A549 (cell line): ENCODE data around the gene KCTD5.

Source experiments
- CBX2 ChIP-seq: fragments of 200-600 bp; sonication (generic); IDR thresholded peaks from 2 replicates; pipeline ENCODE4 v1.6.1; 2016; ENCODE audit warnings: low read depth, mild to moderate bottlenecking, borderline replicate concordance
- CHD2 ChIP-seq: fragments of 150-350 bp; IDR thresholded peaks from 2 replicates; pipeline ENCODE4 v1.6.1; 2014; ENCODE audit warnings: low read length; ENCODE audit not compliant: partially characterized antibody
- GATA3 ChIP-seq: IDR thresholded peaks from 2 replicates; pipeline ENCODE4 v1.6.1; 2012; ENCODE audit warnings: borderline replicate concordance
- MAFK ChIP-seq: fragments of 450-650 bp; IDR thresholded peaks from 2 replicates; pipeline ENCODE4 v1.6.1; 2014; ENCODE audit not compliant: partially characterized antibody
- POLR2AphosphoS2 ChIP-seq: conservative IDR thresholded peaks from 2 replicates; pipeline ENCODE4 v1.6.1; 2012; ENCODE audit warnings: low read length, improper control_type of control experiment, inconsistent platforms
- TF ChIP-seq, protein P1 (sequence below): fragments of >200 bp; sonication (Bioruptor Twin); formaldehyde crosslinking; IDR thresholded peaks from 3 replicates; pipeline ENCODE4 v1.5.1; 2016

DNA sequence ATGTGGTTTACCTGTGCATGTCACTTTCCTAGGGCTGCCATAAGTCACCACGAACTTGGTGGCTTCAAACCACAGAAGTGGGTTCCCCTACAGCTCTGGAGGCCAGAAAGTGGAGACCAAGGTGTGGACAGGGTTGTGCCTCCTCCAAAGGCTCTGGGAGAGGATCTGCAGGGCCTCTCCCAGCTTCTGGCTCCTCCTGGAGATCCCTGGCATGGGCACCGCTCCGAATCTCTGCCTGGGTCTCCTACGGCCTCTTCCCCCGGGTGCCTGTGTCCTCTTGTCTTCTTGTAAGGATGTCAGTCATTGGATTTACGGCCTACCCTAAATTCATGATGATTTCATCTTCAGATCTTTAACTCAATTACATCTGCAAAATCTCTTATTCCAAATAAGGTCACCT, 67.6 kb downstream of the KCTD5 start:
- TF ChIP-seq, protein P1, sequence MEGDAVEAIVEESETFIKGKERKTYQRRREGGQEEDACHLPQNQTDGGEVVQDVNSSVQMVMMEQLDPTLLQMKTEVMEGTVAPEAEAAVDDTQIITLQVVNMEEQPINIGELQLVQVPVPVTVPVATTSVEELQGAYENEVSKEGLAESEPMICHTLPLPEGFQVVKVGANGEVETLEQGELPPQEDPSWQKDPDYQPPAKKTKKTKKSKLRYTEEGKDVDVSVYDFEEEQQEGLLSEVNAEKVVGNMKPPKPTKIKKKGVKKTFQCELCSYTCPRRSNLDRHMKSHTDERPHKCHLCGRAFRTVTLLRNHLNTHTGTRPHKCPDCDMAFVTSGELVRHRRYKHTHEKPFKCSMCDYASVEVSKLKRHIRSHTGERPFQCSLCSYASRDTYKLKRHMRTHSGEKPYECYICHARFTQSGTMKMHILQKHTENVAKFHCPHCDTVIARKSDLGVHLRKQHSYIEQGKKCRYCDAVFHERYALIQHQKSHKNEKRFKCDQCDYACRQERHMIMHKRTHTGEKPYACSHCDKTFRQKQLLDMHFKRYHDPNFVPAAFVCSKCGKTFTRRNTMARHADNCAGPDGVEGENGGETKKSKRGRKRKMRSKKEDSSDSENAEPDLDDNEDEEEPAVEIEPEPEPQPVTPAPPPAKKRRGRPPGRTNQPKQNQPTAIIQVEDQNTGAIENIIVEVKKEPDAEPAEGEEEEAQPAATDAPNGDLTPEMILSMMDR, result no peak
- TF ChIP-seq CBX2 (no peak), CHD2 (no peak), POLR2AphosphoS2 (no peak), MAFK (no peak), GATA3 (no peak)
